ENCODE data around the gene CNOT6L.

- TF ChIP-seq, protein P1, sequence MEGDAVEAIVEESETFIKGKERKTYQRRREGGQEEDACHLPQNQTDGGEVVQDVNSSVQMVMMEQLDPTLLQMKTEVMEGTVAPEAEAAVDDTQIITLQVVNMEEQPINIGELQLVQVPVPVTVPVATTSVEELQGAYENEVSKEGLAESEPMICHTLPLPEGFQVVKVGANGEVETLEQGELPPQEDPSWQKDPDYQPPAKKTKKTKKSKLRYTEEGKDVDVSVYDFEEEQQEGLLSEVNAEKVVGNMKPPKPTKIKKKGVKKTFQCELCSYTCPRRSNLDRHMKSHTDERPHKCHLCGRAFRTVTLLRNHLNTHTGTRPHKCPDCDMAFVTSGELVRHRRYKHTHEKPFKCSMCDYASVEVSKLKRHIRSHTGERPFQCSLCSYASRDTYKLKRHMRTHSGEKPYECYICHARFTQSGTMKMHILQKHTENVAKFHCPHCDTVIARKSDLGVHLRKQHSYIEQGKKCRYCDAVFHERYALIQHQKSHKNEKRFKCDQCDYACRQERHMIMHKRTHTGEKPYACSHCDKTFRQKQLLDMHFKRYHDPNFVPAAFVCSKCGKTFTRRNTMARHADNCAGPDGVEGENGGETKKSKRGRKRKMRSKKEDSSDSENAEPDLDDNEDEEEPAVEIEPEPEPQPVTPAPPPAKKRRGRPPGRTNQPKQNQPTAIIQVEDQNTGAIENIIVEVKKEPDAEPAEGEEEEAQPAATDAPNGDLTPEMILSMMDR (conservative IDR thresholded peaks at IDR 0.05; ENCODE audit: low read depth, low read length) = no peak
- TF ChIP-seq POLR2A (IDR thresholded peaks at IDR 0.05; ENCODE audit: low read depth, low read length) (no peak), SMC3 (IDR thresholded peaks at IDR 0.05; ENCODE audit: low read depth, low read length) (no peak), ELK1 (IDR thresholded peaks at IDR 0.05; ENCODE audit: borderline replicate concordance, low read depth, low read length) (no peak), BHLHE40 (IDR thresholded peaks at IDR 0.05; ENCODE audit: low read depth, low read length) (no peak), USF2 (IDR thresholded peaks at IDR 0.05; ENCODE audit: low read depth, low read length) (no peak)
These were observed 21.9 kb downstream of the CNOT6L start for GRCh38 chr4:77797239-77797638.
